Epidermal melanocyte (primary cell): ENCODE measurements around the gene MAGI1.
A peak's percentile ranks its signal among the peaks of the same experiment; 100 is the strongest.
"Not testable (repeated sequence)": the region's sequence is repeated elsewhere in the genome, so short reads cannot be mapped to it uniquely, and the experiment has no call there.

Experiments
- DNase-seq: peaks from one replicate; pipeline ENCODE4 v3.0.0; 2011; ENCODE audit warnings: low spot score; ENCODE audit not compliant: insufficient read length

Gene MAGI1

DNA sequence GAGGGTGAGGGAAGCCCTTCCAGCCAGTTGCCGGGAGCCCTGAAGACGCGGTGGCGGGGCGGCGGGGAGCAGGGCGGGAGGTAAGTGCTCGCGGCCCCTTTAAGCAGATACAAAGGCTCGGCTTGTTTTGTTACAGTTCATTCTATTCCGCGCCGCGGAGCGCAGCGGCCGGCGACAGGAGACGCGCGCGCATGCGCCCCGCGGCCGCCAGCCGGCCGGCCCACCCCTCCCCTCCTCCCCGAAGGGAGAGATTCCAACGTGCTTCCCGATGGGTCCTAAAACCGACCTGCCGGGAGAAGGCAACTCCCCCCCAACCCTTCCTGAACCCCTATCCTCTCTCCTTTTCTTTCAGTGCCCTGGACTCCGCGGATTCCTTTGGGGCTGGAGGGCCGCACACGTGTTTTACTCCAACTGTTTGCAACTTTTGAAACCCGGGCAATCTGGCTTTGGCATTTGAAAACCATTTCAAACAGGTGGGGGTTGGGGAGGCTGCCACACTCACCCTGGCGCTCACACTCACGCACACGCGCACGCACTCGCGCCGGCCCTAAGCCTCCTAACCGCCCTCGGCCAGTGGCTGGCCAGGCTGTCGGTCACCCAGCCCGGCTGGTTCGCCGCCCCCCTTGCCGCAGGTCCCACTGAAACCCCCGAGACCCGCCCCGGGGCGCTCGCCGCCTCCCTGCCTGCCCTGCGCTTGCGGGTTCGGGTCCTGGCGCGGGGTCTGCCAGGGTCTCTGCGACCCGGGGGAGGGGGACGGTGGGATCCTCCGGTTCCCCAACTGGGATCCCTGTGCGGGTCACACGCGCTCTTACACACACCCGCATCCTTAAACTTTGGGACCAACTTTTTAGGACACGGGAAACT lies at the start of gene MAGI1:
MAGI1 (minus strand) TSS at position 193 of the 864 bp plus-strand sequence. CDS start 610 bp downstream, outside the sequence.
- DNase-seq: peak; percentile 81

DNA sequence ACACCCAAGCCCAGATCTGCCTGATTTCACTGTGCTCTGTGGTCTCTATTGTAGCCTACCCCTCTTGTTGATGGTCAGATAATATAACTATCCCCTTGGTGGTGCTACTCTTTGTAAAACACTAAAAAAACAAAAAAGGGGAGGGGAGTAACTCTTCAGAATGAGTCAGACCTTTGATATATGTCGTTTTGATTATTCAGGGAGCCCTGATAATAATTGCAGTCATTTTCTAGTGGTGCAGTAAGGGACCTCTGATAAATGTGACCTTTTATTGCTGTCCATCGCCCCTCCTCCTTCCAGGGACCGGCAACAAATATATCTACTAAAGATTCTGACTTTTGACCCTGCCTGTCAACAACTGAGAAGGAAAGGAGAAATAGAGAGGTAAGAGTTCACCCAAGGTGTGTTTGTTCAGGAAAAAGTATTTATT lies 45.1 kb upstream of the MAGI1 start:
- DNase-seq: no peak

DNA sequence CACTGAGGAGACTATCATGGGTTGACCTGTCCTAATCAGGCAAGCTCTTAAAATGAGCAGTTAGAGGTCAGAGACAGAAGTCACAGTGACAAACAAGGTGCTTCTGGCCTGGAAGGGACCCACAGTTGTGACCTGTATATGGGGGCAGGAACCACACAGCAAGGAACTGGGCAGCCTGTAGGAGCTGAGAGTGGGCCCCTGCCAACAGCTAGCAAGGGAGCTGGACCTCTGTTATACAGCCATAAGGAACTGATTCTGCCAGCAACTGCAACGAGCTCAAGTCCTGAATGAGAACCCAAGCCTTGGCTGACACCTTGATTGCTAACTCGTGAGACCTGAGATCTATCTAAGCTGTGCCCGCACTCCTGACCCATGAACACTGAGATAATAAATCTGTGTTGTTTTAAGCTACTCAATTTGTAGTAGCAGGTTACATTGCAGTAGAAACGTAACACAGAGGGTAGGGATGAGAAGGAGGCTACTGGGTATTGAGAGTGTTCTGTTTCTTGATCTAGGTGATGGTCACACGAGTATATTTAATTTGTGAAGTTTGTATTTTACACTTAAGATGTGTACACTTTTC lies 44.5 kb upstream of the MAGI1 start:
- DNase-seq: no peak

DNA sequence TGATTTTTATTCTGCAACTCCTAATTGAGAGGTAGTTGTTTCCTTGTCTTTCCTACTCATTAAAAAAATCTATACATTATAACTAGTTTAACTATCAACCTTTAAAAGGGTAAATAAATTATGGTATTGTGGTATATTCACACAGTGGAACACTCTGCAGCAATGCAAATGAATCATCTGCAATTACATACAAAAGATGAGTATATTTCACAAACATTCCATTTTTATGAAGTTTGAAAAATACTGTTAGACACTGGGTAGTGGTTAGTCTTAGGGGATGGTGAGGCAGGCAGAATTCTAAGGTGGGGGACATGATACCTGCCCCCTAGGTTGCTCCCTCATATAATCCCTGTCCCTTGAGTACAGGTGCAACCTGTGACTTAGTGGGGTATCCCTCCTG lies 44.0 kb upstream of the MAGI1 start:
- no peak for DNase-seq

DNA sequence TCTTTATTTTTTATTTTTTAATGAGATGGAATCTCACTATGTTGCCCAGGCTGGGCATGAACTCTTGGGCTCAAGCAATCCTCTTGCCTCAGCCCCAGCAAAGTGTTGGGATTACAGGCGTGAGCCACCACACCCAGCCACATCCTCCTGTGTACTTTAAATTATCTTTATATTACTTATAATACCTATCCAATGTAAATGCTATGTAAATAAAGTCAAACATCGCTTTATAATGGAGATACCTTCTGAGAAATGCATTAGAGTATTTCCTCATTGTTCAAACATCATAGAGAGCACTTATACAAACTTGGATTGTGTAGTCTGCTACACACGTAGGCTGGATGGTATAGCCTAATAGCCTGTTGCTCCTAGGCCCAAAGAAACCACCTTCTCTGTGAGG lies 41.4 kb upstream of the MAGI1 start:
- DNase-seq: no peak

DNA sequence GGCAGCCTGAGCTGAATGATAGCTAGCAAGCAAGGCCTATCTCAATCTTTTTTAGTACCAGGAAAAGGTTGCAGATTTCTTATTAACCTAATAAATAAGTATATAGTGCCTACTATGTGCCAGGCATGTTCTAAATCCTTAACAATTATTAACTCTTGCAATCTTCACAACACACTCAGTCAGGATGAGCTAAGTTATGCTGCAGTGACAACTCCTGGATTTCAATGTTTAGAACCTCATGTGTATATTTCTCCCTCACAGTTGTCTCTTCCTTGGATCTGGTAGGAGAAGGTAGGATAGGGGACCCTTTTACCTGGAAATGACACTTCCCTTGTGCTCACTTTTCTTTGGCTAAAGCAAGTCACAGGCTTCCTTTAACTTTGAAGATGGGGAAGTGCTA lies 39.3 kb upstream of the MAGI1 start:
- DNase-seq: no peak

DNA sequence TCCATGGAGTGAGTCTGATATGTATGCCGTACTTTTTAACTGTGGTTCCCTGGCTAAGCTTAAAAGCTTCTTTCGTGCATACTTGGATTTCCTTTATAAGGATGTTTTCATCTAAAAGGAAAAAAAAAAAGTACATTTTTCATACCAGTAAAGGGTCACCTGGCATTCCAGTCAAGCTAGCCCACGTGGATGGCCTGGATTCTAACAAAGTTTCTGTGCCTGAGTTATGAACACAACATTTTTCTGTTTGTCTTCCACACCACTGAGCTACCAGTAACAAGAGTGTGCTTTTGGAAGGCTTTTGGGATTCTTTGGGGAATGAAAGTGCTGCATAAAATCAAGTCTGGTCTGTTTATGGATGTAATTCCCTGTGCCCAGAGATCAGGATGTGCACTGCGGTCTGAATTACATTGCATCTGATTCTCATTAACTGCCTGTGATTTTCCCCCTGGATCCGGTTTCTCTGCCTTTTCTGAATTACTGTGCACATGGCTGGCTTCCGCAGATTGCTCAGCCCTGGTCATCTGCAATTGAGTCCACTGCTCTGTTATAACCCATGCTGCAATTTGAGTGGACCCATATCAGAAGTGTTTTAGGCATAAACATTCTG lies 38.2 kb upstream of the MAGI1 start:
- peak; percentile 35 for DNase-seq

DNA sequence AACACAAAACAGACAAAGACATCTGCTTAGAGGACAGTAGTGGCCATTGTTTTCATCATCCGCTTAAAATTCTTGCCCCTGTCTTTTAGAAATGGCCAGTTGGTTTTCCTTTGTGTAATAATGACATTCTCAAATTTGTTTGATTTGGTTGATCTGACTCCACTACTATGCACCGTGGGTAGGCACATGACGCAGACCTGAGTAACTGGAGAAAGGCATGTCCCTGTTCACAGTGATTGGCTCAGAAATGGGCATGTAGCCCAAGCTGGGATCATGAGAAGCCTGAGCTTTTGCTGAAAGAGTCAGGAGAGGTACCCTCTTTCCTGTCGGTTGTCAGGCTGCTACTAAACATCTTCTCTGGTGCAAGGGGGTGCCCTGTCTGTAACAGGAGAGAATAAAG lies 36.6 kb upstream of the MAGI1 start:
- DNase-seq: no peak

DNA sequence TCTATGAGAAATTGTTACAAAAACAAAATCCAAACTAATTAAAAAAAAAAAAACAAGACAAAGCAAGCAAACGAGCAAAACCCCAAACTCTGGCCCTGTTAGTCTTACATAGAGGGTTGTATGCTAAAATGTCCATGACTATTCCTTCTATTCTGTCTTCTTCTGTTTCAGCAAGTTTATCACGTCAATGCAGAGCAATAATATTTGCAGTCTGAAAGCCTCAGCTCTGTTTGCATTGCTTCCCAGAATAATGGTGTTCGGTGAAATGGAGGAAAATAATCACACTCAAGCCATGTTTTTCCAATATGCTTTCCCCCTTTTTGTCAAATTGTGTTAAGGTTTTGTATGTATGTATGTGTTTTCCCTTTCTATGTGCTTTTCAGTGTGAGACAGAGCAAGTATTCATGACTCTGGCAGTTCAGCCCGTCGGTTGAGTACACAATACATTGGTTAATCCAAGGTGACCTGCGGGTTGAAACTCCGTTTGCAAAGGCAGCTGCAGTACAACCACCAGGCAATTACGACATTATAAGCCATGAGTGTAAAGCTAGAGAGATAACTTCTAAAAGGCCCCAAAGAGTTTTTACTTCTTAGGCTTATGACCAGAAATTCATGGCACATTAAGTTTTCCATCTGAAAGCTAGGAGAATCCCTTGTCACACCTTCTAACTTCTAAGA lies 34.9 kb upstream of the MAGI1 start:
- DNase-seq: no peak

DNA sequence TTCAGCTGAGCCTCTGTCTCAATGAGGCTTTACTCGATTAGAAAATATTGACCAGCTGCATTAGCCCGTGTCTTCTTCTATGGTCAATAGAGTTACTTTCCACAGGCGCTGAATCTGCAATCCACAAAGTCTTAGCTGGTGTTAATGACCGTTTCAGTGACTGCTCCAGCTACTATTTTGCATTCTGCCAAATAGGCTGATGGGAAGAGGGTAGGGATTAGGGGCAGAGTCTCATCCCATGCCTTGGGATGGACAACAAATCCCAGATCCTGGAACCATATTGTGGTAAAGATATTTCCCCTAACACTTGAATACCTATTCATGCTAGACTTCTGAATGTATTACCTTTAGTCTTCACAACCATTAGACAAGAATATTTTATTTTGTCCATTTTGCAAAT lies 29.5 kb upstream of the MAGI1 start:
- DNase-seq: no peak

DNA sequence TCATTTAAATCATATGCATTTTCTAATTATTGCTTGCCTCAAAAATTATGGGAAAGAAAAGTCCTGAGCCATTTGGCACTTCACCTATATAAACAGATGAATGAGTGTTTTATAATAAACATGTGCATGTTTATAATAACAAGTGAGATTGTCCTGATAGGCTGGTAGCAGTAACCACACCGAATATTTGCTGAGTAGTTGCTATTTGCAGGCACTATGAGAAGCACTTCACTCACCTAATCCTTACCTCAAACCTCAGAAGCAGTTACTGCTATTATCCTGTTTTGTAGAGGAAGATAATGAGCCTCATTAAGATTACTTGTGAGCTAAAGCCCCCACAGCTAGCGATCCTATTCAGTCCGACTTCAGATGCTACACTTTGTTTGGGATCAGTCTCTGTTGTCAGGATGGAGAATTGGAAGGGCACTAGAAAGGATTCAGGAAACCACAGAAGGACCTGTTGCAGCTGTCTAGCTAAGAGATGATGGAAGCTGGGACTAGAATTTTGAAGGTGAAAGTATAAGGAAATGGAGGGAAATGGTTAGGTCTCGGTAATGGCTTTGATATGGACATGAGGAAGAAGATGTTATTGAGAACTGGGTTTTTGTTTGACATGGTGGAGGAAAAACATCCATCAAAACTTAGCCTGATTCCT lies 28.4 kb upstream of the MAGI1 start:
- DNase-seq: no peak

DNA sequence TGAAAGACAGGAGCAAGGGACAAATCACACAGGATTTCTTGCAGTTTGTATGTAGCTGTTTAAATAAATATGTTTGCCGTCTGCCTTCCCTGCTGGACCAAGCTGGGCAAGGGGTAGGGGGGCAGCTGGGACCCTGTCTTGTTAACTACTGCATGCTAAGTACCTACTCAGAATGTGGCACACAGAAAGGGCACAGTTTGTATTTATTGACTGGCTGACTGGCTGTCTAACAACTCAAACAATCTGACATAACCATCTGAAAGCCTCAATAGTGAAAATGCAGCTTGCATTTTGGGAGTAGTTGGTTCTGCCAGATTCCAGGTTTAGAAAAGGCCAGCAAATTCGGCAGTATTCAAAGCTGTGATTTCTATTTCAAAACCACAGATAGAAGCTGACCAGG lies 16.6 kb upstream of the MAGI1 start:
- DNase-seq: no peak

DNA sequence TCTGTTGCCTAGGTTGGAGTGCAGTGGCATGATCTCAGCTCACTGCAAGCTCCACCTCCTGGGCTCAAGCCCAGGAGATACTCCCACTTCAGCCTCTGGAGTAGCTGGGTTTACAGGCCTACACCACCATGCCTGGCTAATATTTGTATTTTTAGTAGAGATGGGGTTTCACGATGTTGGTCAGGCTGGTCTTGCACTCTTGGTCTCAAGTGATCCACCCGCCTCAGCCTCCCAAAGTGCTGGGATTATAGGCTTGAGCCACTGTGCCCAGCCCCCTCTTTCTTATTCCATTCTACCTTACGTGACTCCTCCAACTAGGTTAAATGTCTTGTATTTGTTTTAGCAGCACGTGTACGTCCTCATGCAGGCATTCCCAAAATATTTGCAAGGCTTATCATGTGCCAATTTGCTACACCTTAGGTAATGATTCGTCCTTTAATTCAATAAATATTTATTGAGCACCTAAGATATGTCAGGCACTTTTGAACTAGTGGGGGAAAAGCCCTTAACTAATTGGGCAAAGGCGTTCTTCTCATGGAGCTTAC lies 14.9 kb upstream of the MAGI1 start:
- DNase-seq: no peak

DNA sequence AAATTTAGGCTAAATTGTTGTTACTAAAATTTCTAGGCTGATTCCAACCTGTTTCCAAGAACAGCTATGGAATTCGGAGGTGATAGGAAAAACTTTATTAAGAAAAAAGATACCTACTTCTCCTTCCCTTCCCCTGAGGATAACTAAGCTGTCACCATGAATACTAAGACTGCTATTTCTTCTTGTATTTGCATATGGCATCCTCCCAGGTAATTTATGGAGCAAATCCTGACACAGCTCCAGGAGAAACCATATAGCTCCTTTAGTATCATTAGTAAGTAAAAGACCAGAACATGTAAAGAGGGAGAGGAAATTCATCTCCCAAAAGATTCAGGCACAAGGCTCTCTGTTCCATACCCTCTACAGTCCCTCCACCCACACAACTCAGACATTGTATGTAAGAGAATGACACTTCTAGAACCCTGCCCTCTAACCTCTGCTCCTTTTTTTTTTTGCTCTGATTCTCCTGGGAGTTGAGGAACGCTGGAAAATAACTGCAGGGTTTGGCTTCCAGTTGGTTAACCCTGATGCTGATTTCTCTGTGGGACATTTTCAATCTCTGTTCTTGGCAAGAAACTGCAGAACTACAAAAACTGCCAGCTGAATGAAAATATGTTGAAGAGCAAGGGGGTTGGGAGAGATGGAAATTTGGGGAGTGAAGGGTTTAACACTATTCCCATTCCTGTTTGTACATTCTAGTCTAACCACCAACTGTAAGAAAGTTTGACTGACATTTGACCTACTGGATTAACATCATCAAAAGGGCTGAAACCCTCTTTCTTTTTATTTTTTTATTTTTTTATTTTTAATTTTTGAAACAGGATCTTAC lies 14.2 kb upstream of the MAGI1 start:
- no peak for DNase-seq

DNA sequence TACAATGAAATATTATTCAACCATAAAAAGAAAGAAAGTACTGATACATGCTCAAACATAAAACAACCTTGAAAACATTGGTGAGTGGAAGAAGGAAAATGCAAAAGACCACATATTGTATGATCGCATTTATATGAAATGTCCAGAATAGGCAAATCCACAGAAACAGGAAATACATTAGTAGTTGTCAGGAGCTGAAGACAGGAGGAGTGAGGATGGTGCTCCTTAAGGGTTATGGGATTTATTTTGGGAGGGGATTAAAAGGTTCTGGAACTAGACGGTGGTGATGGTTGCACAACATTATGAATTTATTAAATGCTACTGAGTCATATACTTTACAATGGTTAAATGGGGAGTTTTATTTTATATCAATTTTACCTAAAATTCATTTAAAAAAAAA lies 12.1 kb upstream of the MAGI1 start:
- DNase-seq: no peak

DNA sequence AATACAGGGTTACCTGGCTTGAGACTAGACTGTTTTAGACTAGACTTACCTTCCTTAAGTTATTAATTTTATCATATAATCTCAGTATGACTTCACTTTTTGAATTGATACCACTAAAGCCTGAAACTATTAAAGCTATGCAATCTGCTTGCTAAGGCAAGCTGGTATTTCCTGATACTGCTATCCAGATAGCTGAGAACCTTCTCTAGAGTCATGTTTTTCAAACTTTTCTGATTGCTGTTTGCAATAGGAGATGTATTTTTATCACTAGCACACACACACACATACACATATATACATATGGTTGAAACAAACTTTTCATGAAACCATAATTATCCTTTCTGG lies 9.3 kb upstream of the MAGI1 start:
- DNase-seq: no peak

DNA sequence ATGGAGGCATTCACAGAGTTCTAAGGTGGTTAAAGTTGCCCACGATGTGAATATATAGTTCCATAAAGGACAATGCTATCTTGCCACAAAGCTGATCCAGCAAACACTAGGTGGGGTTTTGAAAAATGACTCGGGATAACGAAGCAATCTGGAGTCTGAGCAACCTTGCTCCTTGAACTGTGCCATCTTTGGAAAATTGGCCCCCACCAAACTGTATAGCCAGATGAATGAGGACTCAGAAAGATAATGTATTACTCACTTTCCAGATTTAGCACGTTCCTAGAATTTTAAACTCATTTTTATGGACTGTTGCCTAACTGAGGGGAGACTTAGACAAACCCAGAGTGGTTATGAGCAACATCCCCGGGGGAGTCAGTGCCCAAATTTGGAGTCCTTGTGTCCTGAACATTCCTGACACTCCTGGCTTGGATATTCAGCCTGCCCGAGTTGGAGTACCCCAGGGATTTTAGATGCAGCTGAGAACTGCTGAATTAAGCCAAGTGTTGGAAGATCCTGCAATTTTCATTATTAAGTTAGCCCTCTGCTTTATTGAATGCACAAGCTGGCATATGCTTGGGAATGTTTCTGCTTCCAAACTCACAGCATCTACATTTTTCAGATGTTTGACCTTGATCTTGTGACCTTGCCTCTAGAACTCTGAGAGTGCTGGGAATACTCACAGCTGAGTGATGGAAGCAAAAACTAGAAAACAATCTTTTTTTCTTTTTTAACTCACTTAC lies 8.8 kb upstream of the MAGI1 start:
- no peak for DNase-seq

DNA sequence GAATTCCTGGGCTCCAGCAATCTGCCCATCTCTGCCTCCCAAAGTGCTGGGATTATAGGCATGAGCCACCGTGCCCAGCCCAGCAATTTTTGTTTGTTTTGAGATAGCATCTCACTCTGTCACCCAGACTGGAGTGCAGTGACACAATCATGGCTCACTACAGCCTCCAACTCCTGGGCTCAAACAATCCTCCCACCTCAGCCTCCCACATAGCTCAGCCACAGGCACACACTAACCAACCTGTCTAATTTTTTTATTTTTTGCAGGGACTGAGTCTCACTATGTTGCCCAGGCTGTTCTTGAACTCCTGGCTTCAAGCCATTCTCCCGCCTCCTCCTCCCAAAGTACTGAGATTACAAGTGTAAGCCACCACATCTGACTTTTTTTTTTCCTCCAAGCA lies 7.6 kb upstream of the MAGI1 start:
- not testable (repeated sequence) for DNase-seq

DNA sequence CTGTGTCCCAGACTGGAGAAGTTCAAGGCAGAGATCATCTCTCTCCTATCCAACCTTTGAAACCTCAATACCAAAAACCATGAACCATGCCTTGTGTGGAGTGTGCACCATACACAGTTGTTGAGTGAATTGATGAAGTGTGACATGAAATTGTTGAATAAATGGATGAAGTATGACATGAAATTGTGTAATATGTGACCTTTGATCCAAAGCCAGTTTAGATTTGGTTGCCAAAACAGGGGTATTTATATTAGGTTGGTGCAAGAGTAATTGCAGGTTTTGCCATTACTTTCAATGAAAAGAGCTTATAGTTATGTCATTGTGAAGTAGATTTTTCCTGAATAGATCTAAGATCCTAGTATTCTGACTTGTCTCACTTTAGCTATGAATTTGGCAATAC lies 3.1 kb upstream of the MAGI1 start:
- DNase-seq: no peak

DNA sequence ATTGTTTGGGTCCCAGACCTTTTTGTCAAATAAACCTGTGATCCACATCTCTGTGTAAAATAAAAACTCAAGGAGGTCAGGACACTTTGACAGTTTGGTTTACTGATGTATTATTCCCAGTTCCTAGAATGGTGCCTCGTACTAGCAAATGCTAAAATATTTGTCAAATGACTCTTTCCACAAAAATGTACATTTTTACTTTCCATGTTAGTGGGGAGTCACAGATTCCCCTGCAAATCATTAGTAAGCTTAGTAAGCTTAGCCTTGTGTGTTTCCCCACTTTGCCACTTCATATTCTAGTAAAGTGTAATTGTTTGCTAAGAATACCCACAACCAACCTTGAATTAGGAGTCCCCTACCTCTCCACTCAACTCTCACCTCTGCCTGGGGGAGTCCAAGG lies 2.4 kb upstream of the MAGI1 start:
- no peak for DNase-seq
